ENCODE results near the gene MAML3.

Gene MAML3

GRCh38 chr4:139826426-139826825 lies 327.6 kb downstream of the MAML3 start:
- no peak for DNase-seq

GRCh38 chr4:139825523-139826014 lies 328.4 kb downstream of the MAML3 start:
- no peak for DNase-seq

- DNase-seq, result no peak
Measured at GRCh38 chr4:139824882-139825522, 329.0 kb downstream of the MAML3 start.

GRCh38 chr4:139823746-139824145 lies 330.2 kb downstream of the MAML3 start:
- no peak for DNase-seq

- no peak for DNase-seq
Measured at GRCh38 chr4:139823345-139823744, 330.6 kb downstream of the MAML3 start.

- DNase-seq, result no peak
Measured at GRCh38 chr4:139822391-139822790, 331.6 kb downstream of the MAML3 start.

- DNase-seq, result no peak
Measured at GRCh38 chr4:139819082-139819481, 334.9 kb downstream of the MAML3 start.

GRCh38 chr4:139817657-139818452 lies 336.1 kb downstream of the MAML3 start:
- DNase-seq, result no peak

- DNase-seq, result no peak
Measured at GRCh38 chr4:139816856-139817255, 337.1 kb downstream of the MAML3 start.

- DNase-seq, result peak; percentile 78
Measured at GRCh38 chr4:139815778-139816601, 338.0 kb downstream of the MAML3 start.

GRCh38 chr4:139814323-139815015 lies 339.5 kb downstream of the MAML3 start:
- peak; percentile 71 for DNase-seq

- DNase-seq, result no peak
Measured at GRCh38 chr4:139813881-139814280, 340.1 kb downstream of the MAML3 start.

GRCh38 chr4:139810710-139811109 lies 343.3 kb downstream of the MAML3 start:
- DNase-seq, result peak; percentile 29

GRCh38 chr4:139809757-139810140 lies 344.2 kb downstream of the MAML3 start:
- DNase-seq, result peak; percentile 18

GRCh38 chr4:139808808-139809756 lies 344.9 kb downstream of the MAML3 start:
- peak; percentile 27 for DNase-seq

- DNase-seq, result peak; percentile 36
Measured at GRCh38 chr4:139808381-139808807, 345.6 kb downstream of the MAML3 start.

- DNase-seq, result no peak
Measured at GRCh38 chr4:139807483-139807882, 346.5 kb downstream of the MAML3 start.

GRCh38 chr4:139806929-139807328 lies 347.1 kb downstream of the MAML3 start:
- DNase-seq, result peak; percentile 52

GRCh38 chr4:139802931-139803330 lies 351.1 kb downstream of the MAML3 start:
- no peak for DNase-seq

GRCh38 chr4:139802488-139802887 lies 351.5 kb downstream of the MAML3 start:
- no peak for DNase-seq

- no peak for DNase-seq
Measured at GRCh38 chr4:139801895-139802294, 352.1 kb downstream of the MAML3 start.

Data from hematopoietic multipotent progenitor cell treated with erythropoietin and hydrocortisone succinate and interleukin-3 and kit ligand, for 4 days (in vitro differentiated cells).